ENCODE data around the gene SHF. TPM values are rescaled to one million over a fixed set of nuclear protein-coding genes. Genes with fewer than 3 reads are reported as not detected.

Gene SHF
- total and polyA plus RNA-seq, 2 of the 8 experiments (the other 6 are each of a cell fraction or from before 2014, with no cell fraction given), result 13.1 to 26.7 TPM

DNA sequence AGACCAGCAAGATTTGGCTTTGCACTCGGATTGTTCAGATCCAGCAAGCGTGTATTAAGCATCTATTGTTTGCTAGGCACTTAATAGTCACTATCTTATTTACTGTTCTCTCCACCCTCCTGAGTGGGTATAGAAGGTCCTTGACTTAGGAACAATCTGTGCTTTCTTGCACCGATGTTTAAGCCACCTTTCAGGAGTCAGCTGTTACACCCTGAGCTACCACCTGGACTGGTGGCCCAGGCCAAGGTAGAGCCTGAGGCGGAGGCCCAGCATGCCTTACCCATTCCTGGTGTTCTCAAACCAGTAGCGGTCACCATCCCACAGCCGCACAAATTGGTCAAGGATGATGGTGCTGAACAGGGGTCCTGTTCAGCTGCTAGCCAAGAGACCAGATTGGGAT, 48.0 kb downstream of the SHF start:
- Histone ChIP-seq H3K4me2 (ENCODE audit: insufficient read depth in 1 of 2, low read depth in 2 of 2, low read length in 2 of 2) (no peak overlapping the region), H3K14ac (ENCODE audit: insufficient read length) (no peak overlapping the region), H3K79me2 (ENCODE audit: control insufficient read depth in 1 of 2, insufficient read depth in 2 of 2, low read length in 2 of 2) (no peaks in the 10 kb centered on the region), H4K8ac (ENCODE audit: extremely low read depth, insufficient read depth, low read length) (no peak overlapping the region), H3K4me1 (replicated peaks in 1 of 4; ENCODE audit: control insufficient read depth in 3 of 4, insufficient read depth in 4 of 4, low read length in 3 of 4) (peaks cover 0 to 5% (median 3%) of the 10 kb centered on the region in 4 experiments; a peak in 3 of 7 replicates), H3K18ac (ENCODE audit: extremely low read depth, low read length) (no peak overlapping the region), H4K91ac (replicated peaks; ENCODE audit: insufficient read length, low read length) (no peak overlapping the region), H3K79me1 (ENCODE audit: low read depth, low read length) (no peaks in the 10 kb centered on the region; the same call in 1 of the 2 replicates), H3K23ac (ENCODE audit: insufficient read length) (no peak overlapping the region), H3K56ac (replicated peaks; ENCODE audit: insufficient read length, low read depth, low read length) (no peak overlapping the region), H2BK15ac (ENCODE audit: low read length) (no peak overlapping the region), H3K9ac (replicated peaks in 1 of 4; ENCODE audit: extremely low read depth in 1 of 4, low read depth in 3 of 4, low read length in 3 of 4) (no peak overlapping the region), H3K36me3 (ENCODE audit: control insufficient read depth in 2 of 4, insufficient read depth in 4 of 4, low read length in 3 of 4) (no peaks in the 10 kb centered on the region), H3K27me3 (replicated peaks in 1 of 4; ENCODE audit: control insufficient read depth in 3 of 4, extremely low read depth in 1 of 4, insufficient read depth in 3 of 4, low read length in 3 of 4) (peaks cover 13 to 28% (median 20%) of the 10 kb centered on the region in 4 experiments), H4K5ac (ENCODE audit: insufficient read length, low read depth, low read length) (no peak overlapping the region), H2BK5ac (ENCODE audit: low read depth, low read length) (no peak overlapping the region), H3K9me3 (ENCODE audit: insufficient read depth in 2 of 2, low read depth in 1 of 2, low read length in 1 of 2) (no peaks in the 10 kb centered on the region), H2BK20ac (ENCODE audit: low read length) (no peak overlapping the region), H4K20me1 (replicated peaks in 1 of 2; ENCODE audit: control insufficient read depth in 1 of 2, insufficient read depth in 2 of 2, low read length in 2 of 2) (no peaks in the 10 kb centered on the region), H3K4me3 (ENCODE audit: extremely low read depth in 1 of 4, insufficient read depth in 2 of 4, low read depth in 3 of 4, low read length in 4 of 4) (no peak overlapping the region), H3K23me2 (ENCODE audit: low read depth, low read length) (no peaks in the 10 kb centered on the region), H2AK5ac (ENCODE audit: low read depth, low read length) (no peak overlapping the region), H3K27ac (ENCODE audit: low read depth, low read length) (no peak overlapping the region), H2AFZ (ENCODE audit: low read length) (no peak overlapping the region), H3K4ac (replicated peaks; ENCODE audit: insufficient read length, low read depth, low read length) (no peak overlapping the region), H2BK12ac (ENCODE audit: low read depth, low read length) (no peak overlapping the region), H2BK120ac (replicated peaks; ENCODE audit: low read depth, low read length) (no peak overlapping the region)
- WGBS, 2 experiments (ENCODE audit: extremely low coverage in 1 of 2, insufficient coverage in 1 of 2, insufficient read length in 1 of 2, insufficient replicate concordance in 2 of 2, low coverage in 1 of 2, low lambda C conversion rate in 2 of 2, missing lambda C conversion rate in 1 of 2), result 92% methylated on average over 6 of the region's 6 CpGs; no CpG with 5 or more reads in 1 of the 2 experiments
- ChIA-PET CTCF (ENCODE audit: partially characterized antibody) (interaction anchor here (0.7 to 10.1 kb wide), 7 partner anchors 14 to 58 kb away, joined by 3 to 57 read pairs (median 6); no protein-coding TSS in a partner anchor), POLR2A (ENCODE audit: partially characterized antibody) (interaction anchor here (1.3 kb wide), 1 partner anchor 10 kb away, joined by 3 read pairs; no protein-coding TSS in a partner anchor)
- no peak for DNase-seq (ENCODE audit: low read depth in 1 of 2, low spot score in 2 of 2)
- no peak for FAIRE-seq
- TF ChIP-seq FOSL1 (IDR thresholded peaks at IDR 0.05; ENCODE audit: insufficient read depth, low read depth, low read length) (no peak), SP2 (IDR thresholded peaks at IDR 0.05; ENCODE audit: low read length) (no peak), CREB1 (IDR thresholded peaks at IDR 0.05) (no peak), SIN3A (conservative IDR thresholded peaks at IDR 0.05 in 1 of 2, IDR thresholded peaks at IDR 0.05 in 1 of 2; ENCODE audit: low read depth in 1 of 2, low read length in 2 of 2) (no peak), BCL11A (IDR thresholded peaks at IDR 0.05; ENCODE audit: low read depth in 2 of 2, low read length in 2 of 2) (no peak), KDM1A (IDR thresholded peaks at IDR 0.05; ENCODE audit: borderline replicate concordance, low read length) (no peak)
- TF ChIP-seq, protein P1, sequence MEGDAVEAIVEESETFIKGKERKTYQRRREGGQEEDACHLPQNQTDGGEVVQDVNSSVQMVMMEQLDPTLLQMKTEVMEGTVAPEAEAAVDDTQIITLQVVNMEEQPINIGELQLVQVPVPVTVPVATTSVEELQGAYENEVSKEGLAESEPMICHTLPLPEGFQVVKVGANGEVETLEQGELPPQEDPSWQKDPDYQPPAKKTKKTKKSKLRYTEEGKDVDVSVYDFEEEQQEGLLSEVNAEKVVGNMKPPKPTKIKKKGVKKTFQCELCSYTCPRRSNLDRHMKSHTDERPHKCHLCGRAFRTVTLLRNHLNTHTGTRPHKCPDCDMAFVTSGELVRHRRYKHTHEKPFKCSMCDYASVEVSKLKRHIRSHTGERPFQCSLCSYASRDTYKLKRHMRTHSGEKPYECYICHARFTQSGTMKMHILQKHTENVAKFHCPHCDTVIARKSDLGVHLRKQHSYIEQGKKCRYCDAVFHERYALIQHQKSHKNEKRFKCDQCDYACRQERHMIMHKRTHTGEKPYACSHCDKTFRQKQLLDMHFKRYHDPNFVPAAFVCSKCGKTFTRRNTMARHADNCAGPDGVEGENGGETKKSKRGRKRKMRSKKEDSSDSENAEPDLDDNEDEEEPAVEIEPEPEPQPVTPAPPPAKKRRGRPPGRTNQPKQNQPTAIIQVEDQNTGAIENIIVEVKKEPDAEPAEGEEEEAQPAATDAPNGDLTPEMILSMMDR (IDR thresholded peaks at IDR 0.05; ENCODE audit: control extremely low read depth in 1 of 3, insufficient read depth in 1 of 3, low read depth in 1 of 3, low read length in 3 of 3), result no peak
- TF ChIP-seq, protein P2, sequence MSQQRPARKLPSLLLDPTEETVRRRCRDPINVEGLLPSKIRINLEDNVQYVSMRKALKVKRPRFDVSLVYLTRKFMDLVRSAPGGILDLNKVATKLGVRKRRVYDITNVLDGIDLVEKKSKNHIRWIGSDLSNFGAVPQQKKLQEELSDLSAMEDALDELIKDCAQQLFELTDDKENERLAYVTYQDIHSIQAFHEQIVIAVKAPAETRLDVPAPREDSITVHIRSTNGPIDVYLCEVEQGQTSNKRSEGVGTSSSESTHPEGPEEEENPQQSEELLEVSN (IDR thresholded peaks at IDR 0.05), result no peak
